Endometrial microvascular endothelial cells (primary cell): Measurements from ENCODE around the gene NABP2. TPM values are rescaled to one million over a fixed set of nuclear protein-coding genes. Genes with fewer than 3 reads are reported as not detected.

Experiments used
- in situ Hi-C: cut with HindIII; loops from 2 replicates; pipeline ENCODE4 v1.10.0; 2017; ENCODE audit warnings: low sequenced_read_pairs, low pct_unique_long_range_greater_than_20kb; ENCODE audit errors: inconsistent ontology term
- total RNA-seq: library from RNA; depleted of rRNA; stranded (reverse); fragments of >200 nt; gene quantifications from one replicate; pipeline ENCODE4 v1.2.3, GENCODE V29; 2015; ENCODE audit errors: inconsistent ontology term

Gene NABP2
- total RNA-seq, 1 donor from 2014 or later: 60.3 TPM

GRCh38 chr12:56206452-56207166, 17.5 kb upstream of the NABP2 start:
- in situ Hi-C loops: no loop called here

DNA sequence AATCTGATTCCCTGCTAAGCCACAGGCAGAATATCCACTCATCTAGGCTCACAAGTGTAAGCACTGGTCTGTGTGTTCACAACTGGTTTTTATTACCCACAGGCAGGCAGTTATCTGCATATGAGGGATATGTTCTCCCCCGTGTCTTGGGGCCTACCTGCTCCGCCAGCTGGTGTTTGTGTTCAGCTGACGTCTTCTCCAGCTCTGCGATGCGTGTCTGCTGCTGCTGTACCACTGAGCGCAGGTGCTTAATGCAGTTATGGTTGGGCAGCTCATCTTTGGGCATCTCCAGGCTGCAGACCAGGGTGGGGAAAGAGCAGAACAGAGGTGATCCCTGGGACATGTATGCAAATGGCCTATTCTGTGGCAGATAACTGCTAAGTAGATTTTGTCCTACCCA, 16.1 kb upstream of the NABP2 start:
- in situ Hi-C loops: no loop called here

DNA sequence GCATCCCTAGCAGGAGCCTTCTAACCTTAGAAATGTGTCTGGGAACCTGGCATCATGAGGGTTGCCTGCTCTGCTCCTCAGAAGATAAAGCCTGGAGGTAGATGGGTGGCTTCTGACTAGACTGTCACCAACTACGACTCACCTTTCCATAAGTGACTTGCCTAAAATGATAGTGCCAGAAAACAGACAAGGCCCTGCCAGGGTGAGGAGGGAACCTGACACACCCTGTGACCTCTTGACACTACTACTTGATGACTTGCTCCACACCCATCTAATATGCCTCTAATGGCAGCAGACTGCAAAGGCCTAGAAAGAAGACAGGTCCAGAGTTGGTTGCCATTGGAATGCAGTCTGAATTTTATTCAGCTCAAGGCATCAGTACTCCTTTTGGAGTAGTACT, 11.8 kb upstream of the NABP2 start:
- in situ Hi-C loops: no loop called here

DNA sequence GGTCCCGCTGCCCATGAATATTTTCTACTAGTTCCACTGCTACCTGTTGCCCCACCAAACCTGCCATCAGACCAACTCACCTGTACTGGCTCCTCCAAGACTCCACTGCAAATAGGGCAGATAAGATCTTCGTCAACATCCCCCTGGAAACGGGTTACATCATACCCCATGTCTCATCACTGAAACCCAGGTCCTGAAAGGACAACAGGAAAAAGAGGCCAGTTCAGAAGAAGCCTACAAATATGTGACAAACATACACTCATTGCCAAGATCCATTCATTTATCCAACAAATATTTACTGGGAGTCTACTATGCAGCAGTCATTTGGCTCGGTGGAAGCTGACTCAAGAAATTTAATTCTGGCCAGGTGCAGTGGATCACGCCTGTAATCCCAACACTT, 10.3 kb upstream of the NABP2 start:
- in situ Hi-C loops: no loop called here

DNA sequence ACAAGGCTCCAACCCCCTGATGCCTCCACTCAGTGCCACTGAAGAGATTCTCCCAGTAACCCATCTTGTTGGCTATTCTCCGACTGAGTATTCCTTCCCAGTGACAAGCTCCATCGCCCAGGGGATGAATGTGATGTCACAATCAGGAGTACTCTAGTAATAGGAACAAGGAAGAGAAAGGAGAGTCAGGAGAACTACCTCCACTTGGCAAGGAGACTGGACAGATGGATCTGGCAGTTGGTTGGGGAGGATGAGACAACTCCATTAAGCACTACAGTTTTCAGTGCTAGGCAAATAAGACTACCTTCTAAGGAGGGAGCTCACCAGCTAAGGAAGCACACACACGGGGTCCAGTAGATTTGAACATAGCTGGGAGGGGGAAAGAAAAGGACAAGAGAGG, 7.7 kb upstream of the NABP2 start:
- in situ Hi-C loops: no loop called here

- in situ Hi-C loops: no loop called here
These were observed 4.3 kb upstream of the NABP2 start for GRCh38 chr12:56219840-56220239.

DNA sequence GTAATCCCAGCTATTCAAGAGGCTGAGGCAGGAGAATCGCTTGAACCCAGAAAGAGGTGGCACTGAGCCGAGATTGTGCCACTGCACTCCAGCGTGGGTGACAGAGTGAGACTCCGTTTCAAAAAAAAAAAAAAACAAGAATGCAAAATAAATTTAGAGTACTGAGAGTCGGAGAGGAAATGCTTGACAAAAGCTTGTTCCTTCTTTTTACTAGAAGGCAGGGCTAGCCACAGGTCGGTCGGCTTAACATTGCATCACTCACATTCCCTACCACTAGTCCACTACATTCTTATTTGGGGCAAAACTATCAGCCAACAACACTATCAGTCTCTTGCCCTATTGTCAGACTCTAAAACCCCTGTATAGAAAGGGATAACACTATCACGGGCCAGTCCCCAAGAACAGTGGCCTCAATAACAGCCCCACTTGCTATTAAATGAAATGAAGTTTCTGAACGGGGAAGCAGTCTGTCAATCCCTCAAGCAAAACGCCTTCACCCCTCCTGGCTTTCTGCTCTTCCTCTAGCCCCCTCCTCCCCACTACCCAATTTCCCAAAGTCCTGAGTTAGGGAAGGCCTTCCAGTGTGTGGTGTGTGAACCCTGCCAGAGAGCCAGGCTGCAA, 3.4 kb upstream of the NABP2 start:
- in situ Hi-C loops: no loop called here

GRCh38 chr12:56221232-56221756, 2.8 kb upstream of the NABP2 start:
- in situ Hi-C loops: no loop called here

DNA sequence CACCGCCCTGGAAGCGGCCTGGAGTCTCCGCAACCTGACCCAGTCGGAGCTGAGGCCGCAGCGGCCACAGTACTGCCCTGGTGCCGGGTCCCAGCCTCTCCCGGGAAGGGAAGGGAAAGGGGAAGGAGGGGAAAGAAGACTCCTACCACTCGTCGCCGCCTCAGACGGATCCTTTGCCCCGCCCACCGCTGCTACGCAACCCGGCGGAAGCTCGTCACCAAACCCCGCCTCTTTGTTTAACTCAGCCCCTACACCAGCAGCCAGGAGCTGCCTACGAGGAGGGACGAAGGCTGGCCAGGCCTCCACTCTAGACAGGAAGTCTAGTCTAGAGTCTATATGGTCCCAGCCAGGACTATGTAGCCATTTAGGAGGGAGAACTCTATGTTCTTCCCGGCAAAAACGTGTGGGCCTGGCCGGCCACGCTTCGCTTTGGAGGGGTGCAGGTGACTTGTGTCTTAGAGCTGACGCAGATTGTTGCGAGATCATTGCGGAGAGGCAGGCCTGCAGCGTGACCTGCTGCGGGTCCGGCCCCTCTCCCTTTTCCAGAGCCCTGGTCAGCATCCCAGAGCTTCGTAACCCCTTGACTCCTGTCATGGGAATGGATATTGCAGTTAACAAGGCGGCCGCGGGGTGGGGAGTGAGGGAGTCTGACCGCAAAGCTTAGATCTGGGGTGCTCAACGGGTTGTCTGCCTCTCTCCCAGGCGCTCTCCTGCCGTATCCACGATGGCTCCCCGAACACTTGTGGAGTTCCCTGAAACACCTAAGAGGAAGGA, 2.2 kb upstream of the NABP2 start, which contains the start of gene RNF41:
TSS of gene RNF41 (minus strand) at position 166 of the 774 bp plus-strand sequence. CDS start 7,875 bp downstream, outside the sequence.
- in situ Hi-C loops: no loop called here

GRCh38 chr12:56222531-56222895, 1.6 kb upstream of the NABP2 start:
- in situ Hi-C loops: no loop called here

DNA sequence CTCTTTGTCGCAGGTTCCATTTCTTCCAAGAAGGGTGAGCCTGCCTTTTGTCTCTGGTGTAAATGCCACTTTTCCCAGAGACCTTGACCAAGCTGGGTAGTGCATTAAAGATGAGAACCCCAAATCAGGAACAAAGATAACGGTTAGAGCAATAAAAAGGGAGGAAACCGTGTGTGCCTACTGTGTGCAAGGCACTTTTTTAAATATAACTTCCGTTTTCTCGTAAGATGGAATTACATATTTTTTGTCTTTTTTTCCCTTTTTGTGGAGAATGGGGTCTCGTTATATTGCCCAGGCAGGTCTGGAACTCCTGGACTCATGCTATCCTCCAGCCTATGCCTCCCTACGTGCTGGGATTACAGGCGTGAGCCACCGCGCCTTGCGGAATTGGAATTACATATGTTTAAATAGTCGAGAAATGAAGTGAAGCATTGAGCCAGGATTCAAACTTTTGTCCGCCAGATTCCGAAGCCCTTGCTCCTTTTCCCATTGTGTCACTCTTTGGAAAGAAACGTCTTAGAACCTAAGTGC, 506 bp upstream of the NABP2 start:
- in situ Hi-C loops: no loop called here

- in situ Hi-C loops: no loop called here
These were observed 812 bp downstream of the NABP2 start for GRCh38 chr12:56224954-56225353.

GRCh38 chr12:56229082-56229481, 4.9 kb downstream of the NABP2 start:
- in situ Hi-C loops: no loop called here

- in situ Hi-C loops: no loop called here
These were observed 5.8 kb downstream of the NABP2 start, which contains the start of gene SLC39A5 for GRCh38 chr12:56229916-56230431. SLC39A5 (plus strand) TSS chr12:56230051; CDS start chr12:56231275, 1,224 bp downstream.

DNA sequence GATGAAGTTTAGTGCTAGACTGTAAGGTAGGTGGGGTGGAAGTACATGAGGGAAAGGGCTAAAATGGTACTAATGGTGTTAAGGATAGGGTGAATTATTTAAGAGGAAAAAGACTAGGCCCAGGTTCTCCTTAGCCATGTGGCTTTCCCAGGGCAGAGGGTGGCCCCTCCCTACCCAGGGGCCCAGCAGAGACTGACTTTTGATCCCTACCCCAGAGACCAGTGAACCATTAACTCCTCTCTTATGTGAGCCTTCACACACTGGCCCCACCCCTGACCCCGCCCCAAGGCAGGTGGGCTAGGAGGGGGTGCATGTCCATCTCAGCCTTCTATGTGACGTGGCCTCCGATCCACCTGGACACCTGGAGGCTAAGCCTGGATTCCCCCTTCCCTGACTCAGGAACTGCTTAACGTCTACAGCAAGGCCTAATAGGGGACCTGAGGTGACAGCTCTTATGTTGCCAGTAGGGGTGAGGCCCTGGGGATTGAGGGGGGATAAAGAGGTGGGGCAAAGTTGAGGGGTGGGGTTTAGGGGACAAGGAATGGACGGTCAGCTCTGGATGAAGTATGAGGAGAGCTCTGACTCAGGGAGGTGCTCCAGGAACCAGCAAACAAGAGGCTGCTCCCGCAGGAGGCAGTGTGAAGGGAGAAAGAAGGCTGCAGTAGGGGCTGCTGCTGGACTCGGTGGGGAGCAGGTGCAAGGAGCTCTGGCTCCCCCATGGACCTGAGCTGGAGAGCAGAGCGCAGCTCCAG, 6.5 kb downstream of the NABP2 start:
- in situ Hi-C loops: no loop called here

- in situ Hi-C loops: no loop called here
These were observed 7.0 kb downstream of the NABP2 start for GRCh38 chr12:56231184-56231582.

GRCh38 chr12:56234746-56235436, 10.7 kb downstream of the NABP2 start:
- in situ Hi-C loops: no loop called here

- in situ Hi-C loops: no loop called here
These were observed 11.9 kb downstream of the NABP2 start for GRCh38 chr12:56236091-56236490.
